Activated CD8-positive, alpha-beta memory T cell treated with anti-CD3 and anti-CD28 coated beads for 36 hours (primary cell): ENCODE data around the gene FARP2. TPM values are rescaled to one million over a fixed set of nuclear protein-coding genes. Genes with fewer than 3 reads are reported as not detected.
"Not testable (repeated sequence)": the region's sequence is repeated elsewhere in the genome, so short reads cannot be mapped to it uniquely, and the experiment has no call there.

Source experiments
- CTCF ChIA-PET: fragments of 350-600 bp; sonication (Branson Sonifier 250); formaldehyde crosslinking; loops from one replicate; lab custom pipeline; 2021; ENCODE audit warnings: antibody characterized with exemption; lab: Charles Lee
- POLR2A ChIA-PET: fragments of 350-600 bp; sonication (Branson Sonifier 250); formaldehyde crosslinking; loops from one replicate; lab custom pipeline; 2021; ENCODE audit warnings: antibody characterized with exemption; lab: Charles Lee
- total RNA-seq, 2 experiments: library from RNA; stranded (reverse); gene quantifications; one replicate each; pipeline ENCODE4 v1.2.3, GENCODE V29; 2021

FARP2 gene
- 10 to 100 TPM; 35.5 to 35.9 TPM for total RNA-seq

- ChIA-PET CTCF (no interaction called here), POLR2A (interaction anchor here (0.6 kb wide), 1 partner anchor 229 kb away, joined by 4 read pairs; no protein-coding TSS in a partner anchor)
Observed at GRCh38 chr2:241355983-241356870, at the start of gene FARP2. FARP2 (plus strand) TSS chr2:241356285; CDS start chr2:241373108, 16,823 bp downstream.

- ChIA-PET POLR2A (interaction anchor here (0.6 kb wide), 1 partner anchor 427 kb away, joined by 4 read pairs; no protein-coding TSS in a partner anchor), CTCF (no interaction called here)
Observed at GRCh38 chr2:241307055-241307454, 49.0 kb upstream of the FARP2 start.

- ChIA-PET CTCF (no interaction called here), POLR2A (no interaction called here)
Observed at GRCh38 chr2:241308267-241308666, 47.8 kb upstream of the FARP2 start.

- CTCF ChIA-PET: no interaction called here
- POLR2A ChIA-PET: no interaction called here
Observed at GRCh38 chr2:241308832-241309500, 47.1 kb upstream of the FARP2 start.

- ChIA-PET POLR2A (no interaction called here), CTCF (no interaction called here)
Observed at GRCh38 chr2:241309684-241310117, 46.4 kb upstream of the FARP2 start.

- ChIA-PET CTCF (no interaction called here), POLR2A (no interaction called here)
Observed at GRCh38 chr2:241310917-241311566, 45.0 kb upstream of the FARP2 start.

GRCh38 chr2:241312082-241312481 lies 44.0 kb upstream of the FARP2 start:
- ChIA-PET POLR2A (interaction anchor here (0.6 kb wide), 1 partner anchor 13 kb away, joined by 10 read pairs; no protein-coding TSS in a partner anchor), CTCF (no interaction called here)

GRCh38 chr2:241313543-241314095 lies 42.5 kb upstream of the FARP2 start:
- ChIA-PET CTCF (interaction anchor here (1.3 kb wide), 1 partner anchor 32 kb away, joined by 3 read pairs; no protein-coding TSS in a partner anchor), POLR2A (interaction anchor here (0.6 to 1.4 kb wide), 2 partner anchors 9 to 39 kb away, joined by 3 to 4 read pairs; no protein-coding TSS in a partner anchor)

GRCh38 chr2:241314226-241315092 lies 41.6 kb upstream of the FARP2 start:
- ChIA-PET POLR2A (interaction anchor here (0.6 to 1.8 kb wide), 4 partner anchors 8 to 96 kb away, joined by 3 to 4 read pairs (median 4); no protein-coding TSS in a partner anchor), CTCF (interaction anchor here (1.0 to 1.3 kb wide), 2 partner anchors 31 to 374 kb away, joined by 3 read pairs; no protein-coding TSS in a partner anchor)

- CTCF ChIA-PET: interaction anchor here (0.6 to 1.3 kb wide), 4 partner anchors 17 to 373 kb away, joined by 3 to 4 read pairs (median 3); partner anchors contain the start of gene THAP4
Observed at GRCh38 chr2:241315093-241315878, 40.8 kb upstream of the FARP2 start, which contains the start of gene HDLBP. HDLBP (minus strand) TSS chr2:241315672; CDS start chr2:241266869, 48,803 bp downstream.

GRCh38 chr2:241315879-241316631 lies 40.0 kb upstream of the FARP2 start, which contains the start of gene SEPTIN2:
SEPTIN2 (plus strand) TSS chr2:241315925; CDS start chr2:241324233, 8,308 bp downstream.
- ChIA-PET CTCF (interaction anchor here (0.6 to 1.0 kb wide), 2 partner anchors 18 to 321 kb away, joined by 3 to 4 read pairs; partner anchors contain the start of gene THAP4), POLR2A (interaction anchor here (0.9 to 1.8 kb wide), 3 partner anchors 42 to 214 kb away, joined by 3 to 5 read pairs (median 4); partner anchors contain the start of gene MTERF4)

More at GRCh38 chr2:241315093-241315878, 40.8 kb upstream of the FARP2 start, which contains the start of gene HDLBP:
- POLR2A ChIA-PET: interaction anchor here (0.9 to 1.8 kb wide), 4 partner anchors 40 to 164 kb away, joined by 3 to 4 read pairs (median 3); no protein-coding TSS in a partner anchor

GRCh38 chr2:241316825-241317224 lies 39.3 kb upstream of the FARP2 start:
- ChIA-PET POLR2A (interaction anchor here (0.9 kb wide), 1 partner anchor 215 kb away, joined by 5 read pairs; the partner anchor contains the start of gene MTERF4), CTCF (no interaction called here)

GRCh38 chr2:241317391-241317790 lies 38.7 kb upstream of the FARP2 start:
- POLR2A ChIA-PET: no interaction called here

GRCh38 chr2:241318830-241319229 lies 37.3 kb upstream of the FARP2 start:
- CTCF ChIA-PET: interaction anchor here (1.1 kb wide), 1 partner anchor 18 kb away, joined by 3 read pairs; no protein-coding TSS in a partner anchor
- POLR2A ChIA-PET: not testable (repeated sequence)

More at GRCh38 chr2:241317391-241317790, 38.7 kb upstream of the FARP2 start:
- CTCF ChIA-PET: no interaction called here

GRCh38 chr2:241320394-241320793 lies 35.7 kb upstream of the FARP2 start:
- POLR2A ChIA-PET: no interaction called here

GRCh38 chr2:241321033-241321432 lies 35.1 kb upstream of the FARP2 start:
- CTCF ChIA-PET: no interaction called here
- POLR2A ChIA-PET: no interaction called here

More at GRCh38 chr2:241320394-241320793, 35.7 kb upstream of the FARP2 start:
- CTCF ChIA-PET: no interaction called here
